Loucy (cell line): ENCODE results near the gene CEBPB.

ENCODE experiments used
- H2AFZ ChIP-seq: fragments of 200-600 bp; sonication (generic); 2 replicates; pipeline ENCODE4 v1.6.0; 2016; ENCODE audit warnings: antibody characterized with exemption, mild to moderate bottlenecking, low read length, moderate library complexity
- H3F3A ChIP-seq: fragments of 200-600 bp; 2 replicates; pipeline ENCODE4 v1.6.0; 2016; ENCODE audit warnings: antibody characterized with exemption, low read depth, mild to moderate bottlenecking
- H3K27me3 ChIP-seq: fragments of 200-600 bp; sonication (generic); 2 replicates; pipeline ENCODE4 v1.6.1; 2014; ENCODE audit warnings: low read length, mild to moderate bottlenecking; ENCODE audit not compliant: insufficient read depth, poor library complexity, severe bottlenecking
- H3K36me3 ChIP-seq: fragments of 200-600 bp; sonication (generic); 2 replicates; pipeline ENCODE4 v1.6.1; 2016; ENCODE audit warnings: low read length; ENCODE audit not compliant: insufficient read depth
- H3K4me1 ChIP-seq: fragments of 200-600 bp; sonication (generic); 2 replicates; pipeline ENCODE4 v1.5.1; 2014; ENCODE audit warnings: low read length, mild to moderate bottlenecking; ENCODE audit not compliant: insufficient read depth, poor library complexity, severe bottlenecking
- H3K4me2 ChIP-seq: fragments of 200-600 bp; sonication (generic); 2 replicates; pipeline ENCODE4 v1.6.0; 2014; ENCODE audit warnings: antibody characterized with exemption, low read length, low read depth, mild to moderate bottlenecking; ENCODE audit not compliant: poor library complexity, severe bottlenecking
- H3K4me3 ChIP-seq: fragments of 200-600 bp; sonication (generic); 2 replicates; pipeline ENCODE4 v1.5.1; 2014; ENCODE audit warnings: low read length, mild to moderate bottlenecking, mixed read lengths; ENCODE audit not compliant: poor library complexity, severe bottlenecking
- H3K79me2 ChIP-seq: fragments of 200-600 bp; sonication (generic); 2 replicates; pipeline ENCODE4 v1.6.1; 2014; ENCODE audit warnings: low read length; ENCODE audit not compliant: insufficient read depth
- H3K9ac ChIP-seq: fragments of 200-600 bp; sonication (generic); 2 replicates; pipeline ENCODE4 v1.6.0; 2014; ENCODE audit warnings: mild to moderate bottlenecking, low read depth, low read length, moderate library complexity; ENCODE audit not compliant: poor library complexity, severe bottlenecking
- H3K9me2 ChIP-seq: fragments of 200-600 bp; sonication (generic); replicated peaks from 2 replicates; pipeline ENCODE4 v1.6.1; 2016; ENCODE audit warnings: low read depth, low read length, mixed read lengths
- H3K9me3 ChIP-seq: fragments of 200-600 bp; sonication (generic); 2 replicates; pipeline ENCODE4 v1.6.1; 2014; ENCODE audit warnings: mild to moderate bottlenecking, antibody characterized with exemption, low read length, low read depth; ENCODE audit not compliant: insufficient read depth
- H4K20me1 ChIP-seq: fragments of 200-600 bp; sonication (generic); 2 replicates; pipeline ENCODE4 v1.6.0; 2014; ENCODE audit warnings: antibody characterized with exemption, low read length, mild to moderate bottlenecking; ENCODE audit not compliant: insufficient read depth, poor library complexity, severe bottlenecking
- CTCF ChIP-seq: fragments of 200-600 bp; sonication (generic); conservative IDR thresholded peaks from 2 replicates; pipeline ENCODE4 v1.5.1; 2014; ENCODE audit warnings: mild to moderate bottlenecking, antibody characterized with exemption, low read length
- EZH2phosphoT487 ChIP-seq: fragments of 200-600 bp; IDR thresholded peaks from 2 replicates; pipeline ENCODE4 v1.6.1; 2018; ENCODE audit warnings: antibody characterized with exemption, mild to moderate bottlenecking, moderate library complexity, borderline replicate concordance

Gene CEBPB

GRCh38 chr20:50186151-50186885, 4.3 kb upstream of the CEBPB start:
- H3K4me1 ChIP-seq, result no peaks in the 10 kb centered on the region
- H3K27me3 ChIP-seq, result no peaks in the 10 kb centered on the region
- H3K9me2 ChIP-seq, result no peaks in the 10 kb centered on the region
- no peaks in the 10 kb centered on the region for H4K20me1 ChIP-seq
- peak overlapping the region; percentile 60 for H2AFZ ChIP-seq
- H3K79me2 ChIP-seq, result no peaks in the 10 kb centered on the region
- H3K9me3 ChIP-seq, result no peaks in the 10 kb centered on the region
- no peak overlapping the region for H3K4me3 ChIP-seq
- no peak overlapping the region for H3K9ac ChIP-seq
- peak overlapping the region; percentile 42 for H3K4me2 ChIP-seq
- no peaks in the 10 kb centered on the region for H3F3A ChIP-seq
- H3K36me3 ChIP-seq, result no peaks in the 10 kb centered on the region
- TF ChIP-seq EZH2phosphoT487, result no peak
- TF ChIP-seq CTCF, result peak; percentile 98

DNA sequence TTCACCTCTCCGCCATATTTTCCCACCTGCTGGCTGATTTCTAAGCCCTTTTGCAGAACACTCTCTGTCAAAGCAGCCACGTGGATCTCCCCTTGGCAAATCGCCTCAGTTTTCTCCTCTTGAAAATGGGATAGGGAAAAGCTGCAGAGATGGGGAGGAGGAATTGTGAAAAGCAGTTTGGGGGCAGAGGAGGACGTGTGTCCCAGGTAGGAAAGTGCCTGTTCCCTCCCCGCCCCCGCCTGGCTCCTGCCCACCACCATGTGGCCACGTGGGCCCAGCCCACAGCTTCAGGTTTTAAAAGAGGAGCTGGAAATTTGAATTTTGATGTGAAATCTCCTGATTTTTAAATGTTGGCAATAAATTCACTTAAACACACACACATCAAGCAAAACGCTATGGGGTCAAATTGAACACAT, 3.6 kb upstream of the CEBPB start:
- no peak overlapping the region for H3K4me2 ChIP-seq
- no peak for TF ChIP-seq EZH2phosphoT487

GRCh38 chr20:50187403-50188051, 3.1 kb upstream of the CEBPB start:
- Histone ChIP-seq H3K79me2 (peaks cover 2% of the 10 kb centered on the region), H3K4me2 (no peak overlapping the region), H3K9me3 (no peaks in the 10 kb centered on the region), H3K4me3 (no peak overlapping the region), H4K20me1 (peaks cover 2% of the 10 kb centered on the region), H3K4me1 (peaks cover 3% of the 10 kb centered on the region), H3K9me2 (no peaks in the 10 kb centered on the region), H3K9ac (no peak overlapping the region), H3F3A (no peaks in the 10 kb centered on the region), H3K36me3 (no peaks in the 10 kb centered on the region), H3K27me3 (no peaks in the 10 kb centered on the region), H2AFZ (no peak overlapping the region)
- TF ChIP-seq CTCF, result no peak
- no peak for TF ChIP-seq EZH2phosphoT487

More for the DNA sequence above, 3.6 kb upstream of the CEBPB start:
- Histone ChIP-seq H3K4me3 (no peak overlapping the region), H3K9ac (no peak overlapping the region), H3K27me3 (no peaks in the 10 kb centered on the region), H3F3A (no peaks in the 10 kb centered on the region), H4K20me1 (no peaks in the 10 kb centered on the region), H2AFZ (peak overlapping the region; percentile 60; the same call in 1 of the 2 replicates), H3K9me2 (no peaks in the 10 kb centered on the region), H3K36me3 (no peaks in the 10 kb centered on the region), H3K4me1 (no peaks in the 10 kb centered on the region), H3K9me3 (no peaks in the 10 kb centered on the region), H3K79me2 (no peaks in the 10 kb centered on the region)
